A673 (cell line): ENCODE results near the gene PKIB. TPM values are rescaled to one million over a fixed set of nuclear protein-coding genes. Genes with fewer than 3 reads are reported as not detected.
"Not testable (repeated sequence)": the region's sequence is repeated elsewhere in the genome, so short reads cannot be mapped to it uniquely, and the experiment has no call there.

Experiments
- BruUV-seq: library from RNA; stranded (reverse); fragments of 400-500 nt; replicated peaks from 2 replicates; lab custom pipeline; 2021; lab: Mats Ljungman, UMichigan
- CTCF ChIA-PET: fragments of 300-600 bp; sonication (Branson Sonifier 250); formaldehyde crosslinking; loops from one replicate; lab custom pipeline; 2022; ENCODE audit warnings: antibody characterized with exemption; lab: Charles Lee
- POLR2A ChIA-PET: fragments of 300-600 bp; sonication (Branson Sonifier 250); formaldehyde crosslinking; loops from one replicate; lab custom pipeline; 2022; ENCODE audit warnings: antibody characterized with exemption; ENCODE audit not compliant: low non-redundant PET; lab: Charles Lee
- DNase-seq: peaks from one replicate; pipeline ENCODE4 v3.0.0-alpha.2; 2015; ENCODE audit warnings: low spot score
- H3K27ac ChIP-seq: fragments of 200-600 bp; sonication (generic); 2 replicates; pipeline ENCODE4 v1.5.1; 2016; ENCODE audit warnings: mixed run types, low read depth, mild to moderate bottlenecking, mixed read lengths, antibody characterized with exemption, low read length; ENCODE audit not compliant: poor library complexity, severe bottlenecking
- H3K27me3 ChIP-seq: fragments of 200-600 bp; sonication (generic); replicated peaks from 2 replicates; pipeline ENCODE4 v1.6.1; 2017; ENCODE audit warnings: mixed run types, low read depth, mild to moderate bottlenecking, mixed read lengths, antibody characterized with exemption, low read length; ENCODE audit not compliant: insufficient read depth, poor library complexity
- H3K36me3 ChIP-seq: fragments of 200-600 bp; sonication (generic); 2 replicates; pipeline ENCODE4 v1.6.1; 2016; ENCODE audit warnings: mixed run types, mild to moderate bottlenecking, mixed read lengths, antibody characterized with exemption, low read length; ENCODE audit not compliant: insufficient read depth, poor library complexity, severe bottlenecking
- H3K4me1 ChIP-seq: fragments of 200-600 bp; sonication (generic); 2 replicates; pipeline ENCODE4 v1.6.1; 2017; ENCODE audit warnings: mixed run types, mild to moderate bottlenecking, mixed read lengths, antibody characterized with exemption, low read length; ENCODE audit not compliant: insufficient read depth, poor library complexity, severe bottlenecking
- H3K4me3 ChIP-seq: fragments of 200-600 bp; sonication (generic); 2 replicates; pipeline ENCODE4 v1.5.1; 2016; ENCODE audit warnings: low read depth, mixed run types, mild to moderate bottlenecking, mixed read lengths, low read length; ENCODE audit not compliant: poor library complexity, severe bottlenecking
- H3K9me3 ChIP-seq: fragments of 200-600 bp; sonication (generic); 2 replicates; pipeline ENCODE4 v1.6.1; 2016; ENCODE audit warnings: mixed run types, low read depth, mild to moderate bottlenecking, mixed read lengths, antibody characterized with exemption, low read length; ENCODE audit not compliant: poor library complexity, severe bottlenecking
- CTCF ChIP-seq: fragments of 300-800, 200-600 bp; sonication (generic); conservative IDR thresholded peaks from 2 replicates; pipeline ENCODE4 v1.5.1; 2017; ENCODE audit warnings: low read depth, mild to moderate bottlenecking, antibody characterized with exemption, low read length, moderate library complexity, mixed read lengths
- EZH2 ChIP-seq: fragments of 200-600 bp; sonication (generic); IDR thresholded peaks from 2 replicates; pipeline ENCODE4 v1.6.1; 2017; ENCODE audit warnings: borderline replicate concordance, low read depth, mild to moderate bottlenecking, mixed read lengths, antibody characterized with exemption, low read length; ENCODE audit not compliant: poor library complexity, severe bottlenecking
- intact Hi-C: fragments of 100-400 bp; cut with micrococcal nuclease; formaldehyde crosslinking; loops from one replicate; pipeline ENCODE4 v1.10.0; 2022; ENCODE audit not compliant: unreplicated experiment
- total RNA-seq: library from RNA; stranded (reverse); gene quantifications from 2 replicates; pipeline ENCODE4 v1.2.3, GENCODE V29; 2021

PKIB gene
- total RNA-seq, 1 experiment from 2014 or later = 11.5 TPM

GRCh38 chr6:122740936-122741335 is 130.7 kb downstream of the PKIB start:
- Histone ChIP-seq H3K4me3 (no peak overlapping the region), H3K27ac (no peak overlapping the region), H3K4me1 (peaks cover 11% of the 10 kb centered on the region), H3K9me3 (no peaks in the 10 kb centered on the region), H3K36me3 (no peaks in the 10 kb centered on the region), H3K27me3 (no peaks in the 10 kb centered on the region)
- no TSS peak for BruUV-seq
- intact Hi-C loops = no loop called here
- ChIA-PET POLR2A (no interaction called here), CTCF (no interaction called here)
- TF ChIP-seq EZH2 = no peak
- TF ChIP-seq CTCF = no peak
- no peak for DNase-seq

- intact Hi-C loops = loop anchor here (1.0 kb wide), 1 partner anchor 95 kb away; no protein-coding TSS in a partner anchor
- BruUV-seq = not testable (repeated sequence)
- CTCF ChIA-PET = interaction anchor here (2.2 kb wide), 1 partner anchor 95 kb away, joined by 22 read pairs; no protein-coding TSS in a partner anchor
Measured at GRCh38 chr6:122744247-122744646, 134.0 kb downstream of the PKIB start.

GRCh38 chr6:122744856-122745255 is 134.7 kb downstream of the PKIB start:
- intact Hi-C loops = loop anchor here (1.0 kb wide), 1 partner anchor 94 kb away; no protein-coding TSS in a partner anchor
- BruUV-seq, POLR2A ChIA-PET, H3K27ac ChIP-seq, H3K4me3 ChIP-seq, H3K27me3 ChIP-seq, H3K4me1 ChIP-seq, DNase-seq, H3K9me3 ChIP-seq, H3K36me3 ChIP-seq: not testable (repeated sequence)
- CTCF ChIA-PET = interaction anchor here (2.2 kb wide), 1 partner anchor 94 kb away, joined by 22 read pairs; no protein-coding TSS in a partner anchor

More at GRCh38 chr6:122744247-122744646, 134.0 kb downstream of the PKIB start:
- POLR2A ChIA-PET, H3K36me3 ChIP-seq, H3K4me1 ChIP-seq, H3K27me3 ChIP-seq, H3K4me3 ChIP-seq, H3K9me3 ChIP-seq: not testable (repeated sequence)
- peak overlapping the region; percentile 45 for H3K27ac ChIP-seq
- peak; percentile 52 for DNase-seq
- TF ChIP-seq CTCF = peak; percentile 46

GRCh38 chr6:122746688-122747087 is 136.5 kb downstream of the PKIB start:
- Histone ChIP-seq H3K36me3 (no peaks in the 10 kb centered on the region), H3K27ac (no peak overlapping the region), H3K27me3 (no peaks in the 10 kb centered on the region), H3K4me3 (no peak overlapping the region), H3K4me1 (peaks cover 3% of the 10 kb centered on the region), H3K9me3 (no peaks in the 10 kb centered on the region)
- no peak for TF ChIP-seq CTCF
- TF ChIP-seq EZH2 = no peak
- intact Hi-C loops = no loop called here
- POLR2A ChIA-PET = no interaction called here
- CTCF ChIA-PET = no interaction called here
- no TSS peak for BruUV-seq
- no peak for DNase-seq
